Measurements from ENCODE around the gene CCNK. TPM values are rescaled to one million over a fixed set of nuclear protein-coding genes. Genes with fewer than 3 reads are reported as not detected.

CCNK gene
- total RNA-seq, 2 donors from 2014 or later = 65.8 to 67.7 TPM

GRCh38 chr14:99538733-99539132, 57.5 kb downstream of the CCNK start:
- no peak for TF ChIP-seq CTCF (IDR thresholded peaks at IDR 0.05)
- H3K9ac ChIP-seq (ENCODE audit: low read depth in 2 of 2, low read length in 2 of 2) = no peak overlapping the region
- intact Hi-C loops (cut with DNase I) = no loop called here
- no peaks in the 10 kb centered on the region for H3K36me3 ChIP-seq
- H3K27ac ChIP-seq = no peak overlapping the region
- DNase-seq = no peak
- no peaks in the 10 kb centered on the region for H3K9me3 ChIP-seq
- no peaks in the 10 kb centered on the region for H3K4me1 ChIP-seq
- no peak overlapping the region for H3K4me3 ChIP-seq
- no peaks in the 10 kb centered on the region for H3K27me3 ChIP-seq

- TF ChIP-seq CTCF (IDR thresholded peaks at IDR 0.05) = no peak
- Histone ChIP-seq H3K27me3 (no peaks in the 10 kb centered on the region), H3K36me3 (no peaks in the 10 kb centered on the region), H3K27ac (no peak overlapping the region), H3K4me1 (no peaks in the 10 kb centered on the region), H3K9me3 (no peaks in the 10 kb centered on the region), H3K9ac (ENCODE audit: low read depth in 2 of 2, low read length in 2 of 2) (no peak overlapping the region), H3K4me3 (no peak overlapping the region)
- no peak for DNase-seq
- intact Hi-C loops (cut with DNase I) = no loop called here
Observed at GRCh38 chr14:99539491-99539890, 58.3 kb downstream of the CCNK start.

GRCh38 chr14:99540196-99541032, 59.2 kb downstream of the CCNK start:
- Histone ChIP-seq H3K9me3 (no peaks in the 10 kb centered on the region), H3K4me1 (no peaks in the 10 kb centered on the region)
- no peak for DNase-seq

GRCh38 chr14:99541211-99541610, 60.0 kb downstream of the CCNK start:
- Histone ChIP-seq H3K36me3 (no peaks in the 10 kb centered on the region), H3K9ac (ENCODE audit: low read depth in 2 of 2, low read length in 2 of 2) (no peak overlapping the region), H3K27ac (no peak overlapping the region), H3K4me1 (no peaks in the 10 kb centered on the region), H3K4me3 (no peak overlapping the region), H3K27me3 (no peaks in the 10 kb centered on the region), H3K9me3 (no peaks in the 10 kb centered on the region)
- TF ChIP-seq CTCF (IDR thresholded peaks at IDR 0.05) = no peak
- DNase-seq = no peak
- intact Hi-C loops (cut with DNase I) = no loop called here

More at GRCh38 chr14:99540196-99541032, 59.2 kb downstream of the CCNK start:
- no peaks in the 10 kb centered on the region for H3K27me3 ChIP-seq
- H3K9ac ChIP-seq (ENCODE audit: low read depth in 2 of 2, low read length in 2 of 2) = no peak overlapping the region
- intact Hi-C loops (cut with DNase I) = no loop called here
- H3K27ac ChIP-seq = no peak overlapping the region
- no peak overlapping the region for H3K4me3 ChIP-seq
- TF ChIP-seq CTCF (IDR thresholded peaks at IDR 0.05) = no peak
- no peaks in the 10 kb centered on the region for H3K36me3 ChIP-seq

- H3K27ac ChIP-seq = no peak overlapping the region
- H3K9ac ChIP-seq (ENCODE audit: low read depth in 2 of 2, low read length in 2 of 2) = no peak overlapping the region
- TF ChIP-seq CTCF (IDR thresholded peaks at IDR 0.05) = no peak
- no peak overlapping the region for H3K4me3 ChIP-seq
- H3K27me3 ChIP-seq = no peaks in the 10 kb centered on the region
- H3K9me3 ChIP-seq = no peaks in the 10 kb centered on the region
- intact Hi-C loops (cut with DNase I) = no loop called here
- no peak for DNase-seq
- no peaks in the 10 kb centered on the region for H3K4me1 ChIP-seq
- H3K36me3 ChIP-seq = no peaks in the 10 kb centered on the region
Observed at GRCh38 chr14:99541677-99542470, 60.7 kb downstream of the CCNK start.
